Erythroblast (primary cell): ENCODE results near the gene PBXIP1.

Experiments used
- GATA1 ChIP-seq: IDR thresholded peaks from 2 replicates; pipeline ENCODE4 v1.6.1; 2011; ENCODE audit warnings: low read depth, mild to moderate bottlenecking, control low read depth, low read length, moderate library complexity
- POLR2A ChIP-seq: IDR thresholded peaks from 2 replicates; pipeline ENCODE4 v1.6.1; 2011; ENCODE audit warnings: mild to moderate bottlenecking, low read length

GRCh38 chr1:154955718-154956543 lies at the start of gene PBXIP1:
- peak; percentile 66 for TF ChIP-seq POLR2A
- TF ChIP-seq GATA1 = no peak
